ENCODE measurements around the gene CHMP6.

DNA sequence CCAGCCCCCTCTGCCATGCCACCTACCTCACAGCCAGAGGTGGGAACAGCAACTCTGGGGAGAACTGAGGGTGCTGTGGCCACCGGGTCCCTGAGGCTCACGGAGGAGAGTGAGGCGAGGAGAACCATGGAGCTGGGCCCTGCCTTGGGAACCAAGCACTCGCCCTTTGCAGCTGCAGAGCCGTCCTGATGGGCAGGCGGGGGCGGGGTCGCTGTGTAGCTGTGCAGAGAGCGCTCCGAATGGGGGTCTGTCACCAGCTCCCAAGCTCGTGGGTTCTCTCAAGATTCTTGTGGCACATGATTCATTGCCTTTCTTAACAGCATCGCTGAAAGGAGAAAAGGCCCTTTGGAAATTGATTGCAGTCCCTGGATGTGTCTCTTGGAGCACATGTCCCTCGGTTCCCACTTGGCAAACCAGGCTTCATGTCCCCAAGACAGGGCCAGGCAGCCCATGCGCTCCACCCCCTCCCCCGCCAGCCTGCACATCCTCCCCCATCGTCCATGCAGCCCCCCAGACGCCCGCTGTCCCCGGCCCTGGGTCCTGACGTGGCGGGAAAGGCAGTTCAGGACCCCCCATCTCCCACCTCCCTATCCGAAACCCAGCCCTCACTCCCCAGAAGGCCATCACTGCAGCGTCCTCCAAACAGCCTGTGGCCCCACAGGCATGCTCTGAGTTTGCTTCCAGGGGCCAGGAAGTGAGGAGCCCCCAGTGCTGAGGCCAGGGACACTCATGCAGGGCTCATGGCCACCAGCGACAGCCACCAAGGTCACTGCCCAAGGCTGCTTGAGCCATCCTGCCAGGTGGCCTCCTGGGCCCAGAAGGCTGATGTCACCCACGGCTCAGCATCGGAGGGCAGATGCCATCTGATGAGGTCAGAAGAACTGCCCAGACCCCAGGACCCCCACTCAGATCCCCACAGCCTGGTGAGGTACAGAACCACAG lies 20.6 kb upstream of the CHMP6 start:
- TF ChIP-seq POLR2A (IDR thresholded peaks at IDR 0.05) (no peak), EP300 (IDR thresholded peaks at IDR 0.05) (no peak), CTCF (IDR thresholded peaks at IDR 0.05) (no peak)

Data from suprapubic skin (tissue), 3 donors.